WTC11 (cell line): ENCODE measurements around the gene ANKMY2. TPM values are rescaled to one million over a fixed set of nuclear protein-coding genes. Genes with fewer than 3 reads are reported as not detected.

Source experiments
- ATAC-seq: fragments of 200-7000 bp; cut with Tn5 transposase; 2 replicates; pipeline ENCODE4 v1.10.0; 2021; ENCODE audit warnings: mild to moderate bottlenecking, moderate library complexity
- CTCF ChIA-PET: fragments of 300-600 bp; sonication (Branson Sonifier 250); formaldehyde crosslinking; loops from one replicate; lab custom pipeline; 2021; ENCODE audit warnings: antibody characterized with exemption; lab: Charles Lee
- POLR2A ChIA-PET: fragments of 350-600 bp; sonication (Branson Sonifier 250); formaldehyde crosslinking; loops from one replicate; lab custom pipeline; 2021; ENCODE audit warnings: antibody characterized with exemption; lab: Charles Lee
- DNase-seq: peaks from one replicate; pipeline ENCODE4 v3.0.0; 2021; ENCODE audit warnings: low spot score
- H3K27ac Mint-ChIP-seq: 2 replicates; pipeline ENCODE4 v1.8.0; 2021; ENCODE audit warnings: mixed read lengths
- H3K27me3 Mint-ChIP-seq: 2 replicates; pipeline ENCODE4 v1.8.0; 2021; ENCODE audit warnings: low read depth, mild to moderate bottlenecking, moderate library complexity, mixed read lengths
- H3K36me3 Mint-ChIP-seq: 2 replicates; pipeline ENCODE4 v1.8.0; 2021; ENCODE audit warnings: mixed read lengths
- H3K4me1 Mint-ChIP-seq: 2 replicates; pipeline ENCODE4 v1.8.0; 2022; ENCODE audit warnings: mixed read lengths
- H3K4me3 Mint-ChIP-seq: 2 replicates; pipeline ENCODE4 v1.8.0; 2021; ENCODE audit warnings: mild to moderate bottlenecking, moderate library complexity, mixed read lengths
- H3K9me3 Mint-ChIP-seq: 2 replicates; pipeline ENCODE4 v1.8.0; 2021; ENCODE audit warnings: mixed read lengths
- ATF1 ChIP-seq: sonication (generic); formaldehyde crosslinking; IDR thresholded peaks from 2 replicates; pipeline ENCODE4 v1.8.1; 2023; ENCODE audit warnings: mild to moderate bottlenecking, moderate library complexity, missing genetic modification reagents
- EMX1 ChIP-seq: fragments of 250-450 bp; sonication (Bioruptor Pico); IDR thresholded peaks from 2 replicates; pipeline ENCODE4 v1.8.0; 2021; ENCODE audit warnings: mild to moderate bottlenecking
- GTF2I ChIP-seq: fragments of 250-450 bp; sonication (Bioruptor Pico); conservative IDR thresholded peaks from 2 replicates; pipeline ENCODE4 v1.4.0; 2021; ENCODE audit warnings: mild to moderate bottlenecking
- KAT7 ChIP-seq: sonication (generic); formaldehyde crosslinking; IDR thresholded peaks from 2 replicates; pipeline ENCODE4 v1.8.1; 2023; ENCODE audit warnings: missing genetic modification reagents, mild to moderate bottlenecking, borderline replicate concordance
- NFYB ChIP-seq: sonication (generic); formaldehyde crosslinking; conservative IDR thresholded peaks from 2 replicates; pipeline ENCODE4 v1.8.0; 2022; ENCODE audit warnings: low read depth, missing genetic modification reagents
- NR2C2 ChIP-seq: sonication (generic); formaldehyde crosslinking; IDR thresholded peaks from 2 replicates; pipeline ENCODE4 v1.8.0; 2022; ENCODE audit warnings: mild to moderate bottlenecking, missing genetic modification reagents
- NR3C1 ChIP-seq: sonication (generic); formaldehyde crosslinking; conservative IDR thresholded peaks from 2 replicates; pipeline ENCODE4 v1.8.1; 2023; ENCODE audit warnings: low read depth, mild to moderate bottlenecking, missing genetic modification reagents
- PRRX2 ChIP-seq: fragments of 250-450 bp; sonication (Bioruptor Pico); IDR thresholded peaks from 2 replicates; pipeline ENCODE4 v1.8.0; 2021; ENCODE audit warnings: mild to moderate bottlenecking
- ZNF121 ChIP-seq: sonication (generic); formaldehyde crosslinking; IDR thresholded peaks from 2 replicates; pipeline ENCODE4 v1.8.0; 2023; ENCODE audit warnings: missing genetic modification reagents
- ZNF138 ChIP-seq: sonication (generic); formaldehyde crosslinking; conservative IDR thresholded peaks from 2 replicates; pipeline ENCODE4 v1.8.1; 2022; ENCODE audit warnings: mild to moderate bottlenecking, moderate library complexity, missing genetic modification reagents
- ZNF317 ChIP-seq: sonication (generic); formaldehyde crosslinking; IDR thresholded peaks from 2 replicates; pipeline ENCODE4 v1.8.1; 2023; ENCODE audit warnings: low read depth, mild to moderate bottlenecking, moderate library complexity, missing genetic modification reagents, borderline replicate concordance
- ZNF416 ChIP-seq: fragments of 250-450 bp; sonication (Bioruptor Pico); IDR thresholded peaks from 2 replicates; pipeline ENCODE4 v1.9.0; 2021; ENCODE audit warnings: mild to moderate bottlenecking, inconsistent platforms
- ZNF423 ChIP-seq: fragments of 250-450 bp; sonication (Bioruptor Pico); IDR thresholded peaks from 2 replicates; pipeline ENCODE4 v2.1.2; 2022; ENCODE audit warnings: mild to moderate bottlenecking, moderate library complexity
- ZNF671 ChIP-seq: fragments of 250-450 bp; sonication (Bioruptor Pico); IDR thresholded peaks from 2 replicates; pipeline ENCODE4 v1.8.0; 2021; ENCODE audit warnings: mild to moderate bottlenecking
- total RNA-seq: library from RNA; stranded (reverse); gene quantifications from 3 replicates; pipeline ENCODE4 v1.2.3, GENCODE V29; 2021
- TF ChIP-seq, protein P1 (sequence below): sonication (generic); formaldehyde crosslinking; IDR thresholded peaks from 2 replicates; pipeline ENCODE4 v1.8.0; 2022; ENCODE audit warnings: mild to moderate bottlenecking, missing genetic modification reagents
- TF ChIP-seq, protein P2 (sequence below): sonication (generic); formaldehyde crosslinking; IDR thresholded peaks from 2 replicates; pipeline ENCODE4 v1.8.0; 2023; ENCODE audit warnings: mild to moderate bottlenecking, missing genetic modification reagents
- TF ChIP-seq, protein P3 (sequence below): sonication (generic); formaldehyde crosslinking; IDR thresholded peaks from 2 replicates; pipeline ENCODE4 v1.8.1; 2023; ENCODE audit warnings: mild to moderate bottlenecking, moderate library complexity, missing genetic modification reagents
- TF ChIP-seq, protein P4 (sequence below): sonication (generic); formaldehyde crosslinking; IDR thresholded peaks from 2 replicates; pipeline ENCODE4 v1.8.0; 2023; ENCODE audit warnings: missing genetic modification reagents, mild to moderate bottlenecking, borderline replicate concordance
- TF ChIP-seq, protein P5 (sequence below): sonication (generic); formaldehyde crosslinking; IDR thresholded peaks from 2 replicates; pipeline ENCODE4 v1.8.1; 2023; ENCODE audit warnings: mild to moderate bottlenecking, missing genetic modification reagents, borderline replicate concordance

Gene ANKMY2
- total RNA-seq, 1 experiment from 2014 or later: 13.6 TPM

DNA sequence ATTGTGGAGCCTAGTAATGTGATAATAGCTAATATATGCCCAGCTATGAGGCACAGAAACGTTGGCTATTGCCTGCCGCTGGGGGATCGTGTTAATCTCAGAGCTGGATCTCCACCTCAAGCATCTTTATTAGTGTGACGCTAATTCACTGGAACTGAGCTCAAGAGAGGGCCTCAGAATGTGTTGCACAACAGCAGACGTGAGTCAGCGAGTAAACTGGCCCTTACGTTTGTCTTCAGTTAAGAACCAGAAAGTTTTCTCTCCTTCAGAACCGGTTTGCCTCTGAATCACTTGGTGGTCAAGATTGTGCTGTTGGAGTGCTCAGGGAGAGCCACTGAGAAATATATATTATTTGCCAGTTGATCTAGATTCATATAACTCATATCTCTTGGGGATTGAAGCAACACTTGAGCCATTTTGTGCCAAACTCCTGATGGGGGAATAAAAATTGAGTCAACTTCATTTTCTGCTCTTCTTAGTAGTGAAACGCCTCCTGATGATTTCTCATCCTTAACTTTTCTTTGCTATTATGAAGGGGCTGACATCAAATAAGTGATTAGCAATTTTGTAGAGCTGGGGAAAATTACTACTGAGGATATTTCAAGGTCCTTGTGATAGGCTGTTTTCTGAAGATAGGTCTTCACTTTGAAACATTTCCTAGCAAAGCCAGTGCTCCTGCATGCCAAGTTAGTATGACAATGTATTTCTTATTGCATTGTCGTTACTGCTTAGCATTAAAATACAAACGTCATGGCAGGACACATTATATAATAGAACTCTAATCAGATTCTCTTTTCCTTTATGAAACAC, 22.7 kb upstream of the ANKMY2 start:
- H3K9me3 Mint-ChIP-seq: peaks cover 4% of the 10 kb centered on the region
- H3K36me3 Mint-ChIP-seq: peaks cover 30% of the 10 kb centered on the region

DNA sequence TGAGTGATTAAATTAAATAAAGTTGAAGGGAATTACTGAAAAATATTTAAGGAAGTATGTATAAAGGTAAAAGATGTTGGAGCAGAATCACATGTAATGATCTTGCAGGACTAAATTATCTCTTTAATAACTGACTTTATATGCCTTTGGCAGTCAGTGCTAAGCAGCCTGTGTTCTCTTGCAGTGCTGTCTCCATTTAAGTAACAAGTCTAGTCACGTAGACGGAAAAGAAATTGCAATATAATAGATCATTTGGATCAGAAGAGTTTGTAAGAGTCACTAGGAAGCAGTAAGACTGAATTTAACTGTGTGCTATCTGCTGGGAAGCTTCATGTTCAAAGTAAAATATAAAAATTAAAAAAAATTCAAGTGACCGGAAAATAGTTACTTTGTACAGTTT, 21.8 kb upstream of the ANKMY2 start:
- H3K27me3 Mint-ChIP-seq: no peaks in the 10 kb centered on the region
- H3K4me1 Mint-ChIP-seq: peaks cover 57% of the 10 kb centered on the region
- peaks cover 25% of the 10 kb centered on the region for H3K36me3 Mint-ChIP-seq
- DNase-seq (no peak), ATAC-seq (no peak)
- peak overlapping the region; percentile 38; the same call in 1 of the 2 replicates for H3K27ac Mint-ChIP-seq
- H3K4me3 Mint-ChIP-seq: no peak overlapping the region
- H3K9me3 Mint-ChIP-seq: no peaks in the 10 kb centered on the region
- POLR2A ChIA-PET: no interaction called here
- CTCF ChIA-PET: no interaction called here
- TF ChIP-seq, protein P1, sequence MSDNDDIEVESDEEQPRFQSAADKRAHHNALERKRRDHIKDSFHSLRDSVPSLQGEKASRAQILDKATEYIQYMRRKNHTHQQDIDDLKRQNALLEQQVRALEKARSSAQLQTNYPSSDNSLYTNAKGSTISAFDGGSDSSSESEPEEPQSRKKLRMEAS (CRISPR knock-in tag): no peak
- TF ChIP-seq, protein P2, sequence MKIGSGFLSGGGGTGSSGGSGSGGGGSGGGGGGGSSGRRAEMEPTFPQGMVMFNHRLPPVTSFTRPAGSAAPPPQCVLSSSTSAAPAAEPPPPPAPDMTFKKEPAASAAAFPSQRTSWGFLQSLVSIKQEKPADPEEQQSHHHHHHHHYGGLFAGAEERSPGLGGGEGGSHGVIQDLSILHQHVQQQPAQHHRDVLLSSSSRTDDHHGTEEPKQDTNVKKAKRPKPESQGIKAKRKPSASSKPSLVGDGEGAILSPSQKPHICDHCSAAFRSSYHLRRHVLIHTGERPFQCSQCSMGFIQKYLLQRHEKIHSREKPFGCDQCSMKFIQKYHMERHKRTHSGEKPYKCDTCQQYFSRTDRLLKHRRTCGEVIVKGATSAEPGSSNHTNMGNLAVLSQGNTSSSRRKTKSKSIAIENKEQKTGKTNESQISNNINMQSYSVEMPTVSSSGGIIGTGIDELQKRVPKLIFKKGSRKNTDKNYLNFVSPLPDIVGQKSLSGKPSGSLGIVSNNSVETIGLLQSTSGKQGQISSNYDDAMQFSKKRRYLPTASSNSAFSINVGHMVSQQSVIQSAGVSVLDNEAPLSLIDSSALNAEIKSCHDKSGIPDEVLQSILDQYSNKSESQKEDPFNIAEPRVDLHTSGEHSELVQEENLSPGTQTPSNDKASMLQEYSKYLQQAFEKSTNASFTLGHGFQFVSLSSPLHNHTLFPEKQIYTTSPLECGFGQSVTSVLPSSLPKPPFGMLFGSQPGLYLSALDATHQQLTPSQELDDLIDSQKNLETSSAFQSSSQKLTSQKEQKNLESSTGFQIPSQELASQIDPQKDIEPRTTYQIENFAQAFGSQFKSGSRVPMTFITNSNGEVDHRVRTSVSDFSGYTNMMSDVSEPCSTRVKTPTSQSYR (CRISPR knock-in tag): no peak
- TF ChIP-seq ZNF423 (CRISPR knock-in tag) (no peak), KAT7 (CRISPR knock-in tag) (no peak), EMX1 (CRISPR knock-in tag) (no peak), PRRX2 (CRISPR knock-in tag) (no peak), ZNF121 (CRISPR knock-in tag) (no peak), ATF1 (CRISPR knock-in tag) (no peak), NR3C1 (CRISPR knock-in tag) (no peak), GTF2I (no peak)
- TF ChIP-seq, protein P3, sequence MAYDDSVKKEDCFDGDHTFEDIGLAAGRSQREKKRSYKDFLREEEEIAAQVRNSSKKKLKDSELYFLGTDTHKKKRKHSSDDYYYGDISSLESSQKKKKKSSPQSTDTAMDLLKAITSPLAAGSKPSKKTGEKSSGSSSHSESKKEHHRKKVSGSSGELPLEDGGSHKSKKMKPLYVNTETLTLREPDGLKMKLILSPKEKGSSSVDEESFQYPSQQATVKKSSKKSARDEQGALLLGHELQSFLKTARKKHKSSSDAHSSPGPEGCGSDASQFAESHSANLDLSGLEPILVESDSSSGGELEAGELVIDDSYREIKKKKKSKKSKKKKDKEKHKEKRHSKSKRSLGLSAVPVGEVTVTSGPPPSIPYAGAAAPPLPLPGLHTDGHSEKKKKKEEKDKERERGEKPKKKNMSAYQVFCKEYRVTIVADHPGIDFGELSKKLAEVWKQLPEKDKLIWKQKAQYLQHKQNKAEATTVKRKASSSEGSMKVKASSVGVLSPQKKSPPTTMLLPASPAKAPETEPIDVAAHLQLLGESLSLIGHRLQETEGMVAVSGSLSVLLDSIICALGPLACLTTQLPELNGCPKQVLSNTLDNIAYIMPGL (CRISPR knock-in tag): no peak

More for the DNA sequence above, 22.7 kb upstream of the ANKMY2 start:
- Mint-ChIP-seq H3K4me1 (peaks cover 48% of the 10 kb centered on the region), H3K27me3 (no peaks in the 10 kb centered on the region), H3K27ac (peak overlapping the region; percentile 62), H3K4me3 (no peak overlapping the region)
- no peak for TF ChIP-seq NFYB
- no peak for TF ChIP-seq ZNF671 (CRISPR knock-in tag)
- TF ChIP-seq KAT7 (CRISPR knock-in tag): no peak
- TF ChIP-seq, protein P4, sequence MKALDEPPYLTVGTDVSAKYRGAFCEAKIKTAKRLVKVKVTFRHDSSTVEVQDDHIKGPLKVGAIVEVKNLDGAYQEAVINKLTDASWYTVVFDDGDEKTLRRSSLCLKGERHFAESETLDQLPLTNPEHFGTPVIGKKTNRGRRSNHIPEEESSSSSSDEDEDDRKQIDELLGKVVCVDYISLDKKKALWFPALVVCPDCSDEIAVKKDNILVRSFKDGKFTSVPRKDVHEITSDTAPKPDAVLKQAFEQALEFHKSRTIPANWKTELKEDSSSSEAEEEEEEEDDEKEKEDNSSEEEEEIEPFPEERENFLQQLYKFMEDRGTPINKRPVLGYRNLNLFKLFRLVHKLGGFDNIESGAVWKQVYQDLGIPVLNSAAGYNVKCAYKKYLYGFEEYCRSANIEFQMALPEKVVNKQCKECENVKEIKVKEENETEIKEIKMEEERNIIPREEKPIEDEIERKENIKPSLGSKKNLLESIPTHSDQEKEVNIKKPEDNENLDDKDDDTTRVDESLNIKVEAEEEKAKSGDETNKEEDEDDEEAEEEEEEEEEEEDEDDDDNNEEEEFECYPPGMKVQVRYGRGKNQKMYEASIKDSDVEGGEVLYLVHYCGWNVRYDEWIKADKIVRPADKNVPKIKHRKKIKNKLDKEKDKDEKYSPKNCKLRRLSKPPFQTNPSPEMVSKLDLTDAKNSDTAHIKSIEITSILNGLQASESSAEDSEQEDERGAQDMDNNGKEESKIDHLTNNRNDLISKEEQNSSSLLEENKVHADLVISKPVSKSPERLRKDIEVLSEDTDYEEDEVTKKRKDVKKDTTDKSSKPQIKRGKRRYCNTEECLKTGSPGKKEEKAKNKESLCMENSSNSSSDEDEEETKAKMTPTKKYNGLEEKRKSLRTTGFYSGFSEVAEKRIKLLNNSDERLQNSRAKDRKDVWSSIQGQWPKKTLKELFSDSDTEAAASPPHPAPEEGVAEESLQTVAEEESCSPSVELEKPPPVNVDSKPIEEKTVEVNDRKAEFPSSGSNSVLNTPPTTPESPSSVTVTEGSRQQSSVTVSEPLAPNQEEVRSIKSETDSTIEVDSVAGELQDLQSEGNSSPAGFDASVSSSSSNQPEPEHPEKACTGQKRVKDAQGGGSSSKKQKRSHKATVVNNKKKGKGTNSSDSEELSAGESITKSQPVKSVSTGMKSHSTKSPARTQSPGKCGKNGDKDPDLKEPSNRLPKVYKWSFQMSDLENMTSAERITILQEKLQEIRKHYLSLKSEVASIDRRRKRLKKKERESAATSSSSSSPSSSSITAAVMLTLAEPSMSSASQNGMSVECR (CRISPR knock-in tag): no peak
- TF ChIP-seq, protein P5, sequence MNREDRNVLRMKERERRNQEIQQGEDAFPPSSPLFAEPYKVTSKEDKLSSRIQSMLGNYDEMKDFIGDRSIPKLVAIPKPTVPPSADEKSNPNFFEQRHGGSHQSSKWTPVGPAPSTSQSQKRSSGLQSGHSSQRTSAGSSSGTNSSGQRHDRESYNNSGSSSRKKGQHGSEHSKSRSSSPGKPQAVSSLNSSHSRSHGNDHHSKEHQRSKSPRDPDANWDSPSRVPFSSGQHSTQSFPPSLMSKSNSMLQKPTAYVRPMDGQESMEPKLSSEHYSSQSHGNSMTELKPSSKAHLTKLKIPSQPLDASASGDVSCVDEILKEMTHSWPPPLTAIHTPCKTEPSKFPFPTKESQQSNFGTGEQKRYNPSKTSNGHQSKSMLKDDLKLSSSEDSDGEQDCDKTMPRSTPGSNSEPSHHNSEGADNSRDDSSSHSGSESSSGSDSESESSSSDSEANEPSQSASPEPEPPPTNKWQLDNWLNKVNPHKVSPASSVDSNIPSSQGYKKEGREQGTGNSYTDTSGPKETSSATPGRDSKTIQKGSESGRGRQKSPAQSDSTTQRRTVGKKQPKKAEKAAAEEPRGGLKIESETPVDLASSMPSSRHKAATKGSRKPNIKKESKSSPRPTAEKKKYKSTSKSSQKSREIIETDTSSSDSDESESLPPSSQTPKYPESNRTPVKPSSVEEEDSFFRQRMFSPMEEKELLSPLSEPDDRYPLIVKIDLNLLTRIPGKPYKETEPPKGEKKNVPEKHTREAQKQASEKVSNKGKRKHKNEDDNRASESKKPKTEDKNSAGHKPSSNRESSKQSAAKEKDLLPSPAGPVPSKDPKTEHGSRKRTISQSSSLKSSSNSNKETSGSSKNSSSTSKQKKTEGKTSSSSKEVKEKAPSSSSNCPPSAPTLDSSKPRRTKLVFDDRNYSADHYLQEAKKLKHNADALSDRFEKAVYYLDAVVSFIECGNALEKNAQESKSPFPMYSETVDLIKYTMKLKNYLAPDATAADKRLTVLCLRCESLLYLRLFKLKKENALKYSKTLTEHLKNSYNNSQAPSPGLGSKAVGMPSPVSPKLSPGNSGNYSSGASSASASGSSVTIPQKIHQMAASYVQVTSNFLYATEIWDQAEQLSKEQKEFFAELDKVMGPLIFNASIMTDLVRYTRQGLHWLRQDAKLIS (CRISPR knock-in tag): no peak
- no peak for TF ChIP-seq NR2C2
- no peak for TF ChIP-seq ZNF317 (CRISPR knock-in tag)
- no peak for TF ChIP-seq ZNF416 (CRISPR knock-in tag)
- TF ChIP-seq ZNF138 (CRISPR knock-in tag): no peak
- POLR2A ChIA-PET: no interaction called here
- CTCF ChIA-PET: no interaction called here
- ATAC-seq: no peak; the same call in 1 of the 2 replicates
- DNase-seq: no peak
